KOPT-K1 (cell line): ENCODE measurements around the gene SLC9A9.

ENCODE experiments used
- H3K27ac ChIP-seq: fragments of 200-600 bp; sonication (generic); 2 replicates; pipeline ENCODE4 v1.5.1; 2016; ENCODE audit warnings: antibody characterized with exemption, mild to moderate bottlenecking, low read depth, low read length; ENCODE audit not compliant: poor library complexity, severe bottlenecking
- H3K36me3 ChIP-seq: fragments of 200-600 bp; sonication (generic); 2 replicates; pipeline ENCODE4 v1.5.1; 2017; ENCODE audit warnings: antibody characterized with exemption, mild to moderate bottlenecking, low read length, moderate library complexity; ENCODE audit not compliant: insufficient read depth
- H3K9me3 ChIP-seq: fragments of 200-600 bp; sonication (generic); 2 replicates; pipeline ENCODE4 v1.5.1; 2017; ENCODE audit warnings: antibody characterized with exemption, low read length, mild to moderate bottlenecking; ENCODE audit not compliant: insufficient read depth, poor library complexity, severe bottlenecking

The SLC9A9 gene

GRCh38 chr3:143856252-143856970 is 8.1 kb upstream of the SLC9A9 start:
- Histone ChIP-seq H3K9me3 (no peaks in the 10 kb centered on the region), H3K27ac (no peak overlapping the region), H3K36me3 (no peaks in the 10 kb centered on the region)

GRCh38 chr3:143855183-143855582 is 6.9 kb upstream of the SLC9A9 start:
- Histone ChIP-seq H3K27ac (no peak overlapping the region), H3K9me3 (no peaks in the 10 kb centered on the region), H3K36me3 (no peaks in the 10 kb centered on the region)

- H3K9me3 ChIP-seq = no peaks in the 10 kb centered on the region
- no peak overlapping the region for H3K27ac ChIP-seq
- no peaks in the 10 kb centered on the region for H3K36me3 ChIP-seq
These were observed 3.2 kb upstream of the SLC9A9 start for GRCh38 chr3:143851331-143852017.

GRCh38 chr3:143850877-143851276 is 2.6 kb upstream of the SLC9A9 start:
- Histone ChIP-seq H3K27ac (no peak overlapping the region), H3K9me3 (no peaks in the 10 kb centered on the region), H3K36me3 (no peaks in the 10 kb centered on the region)

GRCh38 chr3:143849854-143850549 is 1.7 kb upstream of the SLC9A9 start:
- Histone ChIP-seq H3K9me3 (no peaks in the 10 kb centered on the region), H3K36me3 (no peaks in the 10 kb centered on the region), H3K27ac (no peak overlapping the region)

- Histone ChIP-seq H3K9me3 (no peaks in the 10 kb centered on the region), H3K36me3 (no peaks in the 10 kb centered on the region), H3K27ac (peak overlapping the region; percentile 41)
These were observed 436 bp upstream of the SLC9A9 start for GRCh38 chr3:143848704-143849103.

GRCh38 chr3:143843587-143843986 is 4.7 kb downstream of the SLC9A9 start:
- H3K27ac ChIP-seq = no peak overlapping the region

GRCh38 chr3:143840636-143841035 is 7.6 kb downstream of the SLC9A9 start:
- Histone ChIP-seq H3K27ac (no peak overlapping the region), H3K9me3 (no peaks in the 10 kb centered on the region)

More at GRCh38 chr3:143843587-143843986, 4.7 kb downstream of the SLC9A9 start:
- H3K36me3 ChIP-seq = no peaks in the 10 kb centered on the region
- no peaks in the 10 kb centered on the region for H3K9me3 ChIP-seq

GRCh38 chr3:143839980-143840379 is 8.3 kb downstream of the SLC9A9 start:
- H3K27ac ChIP-seq = no peak overlapping the region
- no peaks in the 10 kb centered on the region for H3K36me3 ChIP-seq
- no peaks in the 10 kb centered on the region for H3K9me3 ChIP-seq

More at GRCh38 chr3:143840636-143841035, 7.6 kb downstream of the SLC9A9 start:
- no peaks in the 10 kb centered on the region for H3K36me3 ChIP-seq

- Histone ChIP-seq H3K36me3 (no peaks in the 10 kb centered on the region), H3K27ac (no peak overlapping the region), H3K9me3 (no peaks in the 10 kb centered on the region)
These were observed 11.2 kb downstream of the SLC9A9 start for GRCh38 chr3:143837076-143837475.

GRCh38 chr3:143835312-143835711 is 13.0 kb downstream of the SLC9A9 start:
- Histone ChIP-seq H3K9me3 (no peaks in the 10 kb centered on the region), H3K36me3 (no peaks in the 10 kb centered on the region), H3K27ac (no peak overlapping the region)

- Histone ChIP-seq H3K9me3 (no peaks in the 10 kb centered on the region), H3K36me3 (no peaks in the 10 kb centered on the region), H3K27ac (no peak overlapping the region)
These were observed 15.8 kb downstream of the SLC9A9 start for GRCh38 chr3:143832433-143832832.

- Histone ChIP-seq H3K27ac (no peak overlapping the region), H3K36me3 (no peaks in the 10 kb centered on the region), H3K9me3 (no peaks in the 10 kb centered on the region)
These were observed 16.3 kb downstream of the SLC9A9 start for GRCh38 chr3:143831994-143832393.

GRCh38 chr3:143831208-143831607 is 17.1 kb downstream of the SLC9A9 start:
- no peaks in the 10 kb centered on the region for H3K36me3 ChIP-seq
- no peak overlapping the region for H3K27ac ChIP-seq
- H3K9me3 ChIP-seq = peaks cover 3% of the 10 kb centered on the region

GRCh38 chr3:143830786-143831185 is 17.5 kb downstream of the SLC9A9 start:
- H3K27ac ChIP-seq = no peak overlapping the region
- peaks cover 3% of the 10 kb centered on the region for H3K9me3 ChIP-seq
- no peaks in the 10 kb centered on the region for H3K36me3 ChIP-seq
